NT2/D1 (cell line): Measurements from ENCODE around the gene EML1.

ENCODE experiments used
- YY1 ChIP-seq: IDR thresholded peaks from 2 replicates; pipeline ENCODE4 v1.6.1; 2011; ENCODE audit not compliant: insufficient read length, insufficient read depth
- ZNF274 ChIP-seq: IDR thresholded peaks from 2 replicates; pipeline ENCODE4 v1.6.1; 2011; ENCODE audit warnings: mild to moderate bottlenecking, low read depth, low read length

DNA sequence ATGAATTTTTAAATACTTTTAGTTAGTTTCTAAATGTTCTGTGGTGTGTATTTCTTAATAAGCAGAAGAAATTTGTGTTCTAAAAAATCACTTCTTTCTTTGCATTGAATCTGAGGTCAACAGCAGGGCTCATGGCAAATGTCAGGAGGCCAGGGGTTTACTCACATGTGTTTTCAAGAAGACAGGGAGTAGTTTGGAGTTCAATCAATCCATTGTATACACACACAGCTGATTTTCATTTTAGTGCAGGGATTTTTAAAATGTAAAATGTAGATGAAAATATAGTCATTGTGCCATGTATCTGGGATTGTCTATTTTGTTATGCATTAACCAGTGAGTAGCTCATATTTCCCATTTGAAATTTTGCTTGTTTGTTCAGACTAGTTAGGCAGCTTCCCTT is 62.1 kb downstream of the EML1 start:
- TF ChIP-seq ZNF274 (no peak), YY1 (no peak)
